Stimulated activated CD4-positive, alpha-beta T cell treated with anti-CD3 and anti-CD28 coated beads, TNF-alpha, amount 100 ng/mL, for 4 hours (primary cell): ENCODE data around the gene THRB.

Source experiments
- DNase-seq, 3 experiments: peaks; one replicate each; pipeline ENCODE4 v3.0.0-alpha.2; 2020; ENCODE audit warnings: low read depth in 3 of 3

Gene THRB

GRCh38 chr3:24494618-24495325 lies at the start of gene THRB:
THRB (minus strand) TSS chr3:24494850.
- no peak for DNase-seq

GRCh38 chr3:24541935-24542334 lies 47.3 kb upstream of the THRB start:
- DNase-seq: no peak

- DNase-seq: no peak
Measured at GRCh38 chr3:24540821-24541220, 46.2 kb upstream of the THRB start.

- DNase-seq: no peak
Measured at GRCh38 chr3:24539699-24540098, 45.0 kb upstream of the THRB start.

GRCh38 chr3:24538891-24539290 lies 44.2 kb upstream of the THRB start:
- no peak for DNase-seq

- DNase-seq: no peak
Measured at GRCh38 chr3:24533561-24534193, 39.0 kb upstream of the THRB start.

- no peak for DNase-seq
Measured at GRCh38 chr3:24530471-24530870, 35.8 kb upstream of the THRB start.

GRCh38 chr3:24529210-24529609 lies 34.6 kb upstream of the THRB start:
- DNase-seq: no peak

- no peak for DNase-seq
Measured at GRCh38 chr3:24526640-24527212, 32.1 kb upstream of the THRB start.

GRCh38 chr3:24525557-24525956 lies 30.9 kb upstream of the THRB start:
- no peak for DNase-seq

GRCh38 chr3:24525022-24525421 lies 30.4 kb upstream of the THRB start:
- no peak for DNase-seq

GRCh38 chr3:24523988-24524727 lies 29.5 kb upstream of the THRB start:
- DNase-seq: no peak

GRCh38 chr3:24523215-24523614 lies 28.6 kb upstream of the THRB start:
- DNase-seq: no peak

- DNase-seq: no peak
Measured at GRCh38 chr3:24522146-24522579, 27.5 kb upstream of the THRB start.

GRCh38 chr3:24521420-24522145 lies 26.9 kb upstream of the THRB start:
- no peak for DNase-seq

GRCh38 chr3:24520976-24521419 lies 26.3 kb upstream of the THRB start:
- no peak for DNase-seq

GRCh38 chr3:24520101-24520495 lies 25.4 kb upstream of the THRB start:
- no peak for DNase-seq

- DNase-seq: no peak
Measured at GRCh38 chr3:24519368-24520100, 24.9 kb upstream of the THRB start.

GRCh38 chr3:24518990-24519367 lies 24.3 kb upstream of the THRB start:
- DNase-seq: no peak

GRCh38 chr3:24514119-24514518 lies 19.5 kb upstream of the THRB start:
- no peak for DNase-seq

GRCh38 chr3:24513463-24513862 lies 18.8 kb upstream of the THRB start:
- no peak for DNase-seq
